Stimulated activated CD8-positive, alpha-beta memory T cell treated with anti-CD3 and anti-CD28 coated beads, Interleukin-12 subunit alpha, Interleukin-12 subunit beta, amount 100 ng/mL, for 24 hours (primary cell): ENCODE results near the gene KLHL17.
"Not testable (repeated sequence)": the region's sequence is repeated elsewhere in the genome, so short reads cannot be mapped to it uniquely, and the experiment has no call there.

Experiments used
- DNase-seq: peaks from one replicate; pipeline ENCODE4 v3.0.0-alpha.2; 2020; ENCODE audit errors: extremely low read depth

Gene KLHL17

GRCh38 chr1:936348-937264, 23.8 kb upstream of the KLHL17 start:
- DNase-seq = no peak

DNA sequence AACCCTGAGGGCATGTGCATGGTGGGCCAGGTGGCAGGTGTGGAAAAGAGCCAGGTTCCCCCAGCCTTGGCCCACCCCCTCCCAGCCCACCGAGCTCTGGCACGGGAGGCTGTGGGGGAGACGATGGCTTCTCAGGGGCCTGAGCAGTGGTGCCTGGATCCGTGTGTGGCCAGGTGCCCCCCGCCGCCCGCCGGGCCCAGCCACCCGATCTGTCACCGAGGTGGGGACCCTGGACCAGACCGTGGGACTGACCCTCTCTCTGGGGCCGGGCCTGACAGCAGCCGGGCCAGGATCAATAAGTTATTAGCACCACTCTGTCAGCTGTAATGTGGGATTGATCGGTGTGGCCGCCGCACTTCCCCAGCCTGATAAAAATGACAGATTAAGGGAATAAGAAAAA, 22.9 kb upstream of the KLHL17 start:
- no peak for DNase-seq

- DNase-seq = no peak
Observed at GRCh38 chr1:938088-938683, 22.2 kb upstream of the KLHL17 start.

- DNase-seq = no peak
Observed at GRCh38 chr1:938711-939489, 21.5 kb upstream of the KLHL17 start.

DNA sequence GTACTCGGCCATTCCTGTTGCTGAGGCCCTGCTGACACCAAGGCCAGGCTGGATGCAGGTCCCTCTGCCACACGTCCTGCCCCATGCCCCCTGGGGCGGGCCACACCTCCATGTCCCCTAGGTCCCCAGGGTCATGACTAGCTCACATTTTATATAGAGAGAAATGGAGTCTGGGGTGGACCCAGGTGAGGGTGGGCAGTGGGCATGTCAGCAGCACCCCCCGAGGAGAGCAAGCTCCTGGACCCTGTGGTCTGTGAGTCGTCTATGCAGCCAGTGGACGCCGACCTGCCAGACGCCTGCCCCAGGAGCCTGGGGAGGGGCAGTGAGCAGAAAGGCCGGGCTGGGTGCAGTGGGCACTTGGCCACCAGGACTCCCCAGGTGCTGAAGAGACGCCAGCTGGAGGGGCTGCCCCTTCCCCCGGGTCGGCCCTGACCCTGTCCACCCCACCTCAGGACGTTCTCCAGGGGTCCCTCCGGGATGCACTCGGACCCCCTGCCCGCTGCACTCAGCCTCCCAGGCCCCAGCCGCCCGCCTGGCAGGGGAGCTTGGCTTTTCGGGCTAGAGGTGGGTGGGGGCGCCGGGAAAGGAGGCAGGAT, 20.8 kb upstream of the KLHL17 start:
- no peak for DNase-seq

- no peak for DNase-seq
Observed at GRCh38 chr1:940107-941014, 20.0 kb upstream of the KLHL17 start.

- no peak for DNase-seq
Observed at GRCh38 chr1:941015-941587, 19.3 kb upstream of the KLHL17 start.

GRCh38 chr1:941588-942383, 18.6 kb upstream of the KLHL17 start:
- DNase-seq = no peak

DNA sequence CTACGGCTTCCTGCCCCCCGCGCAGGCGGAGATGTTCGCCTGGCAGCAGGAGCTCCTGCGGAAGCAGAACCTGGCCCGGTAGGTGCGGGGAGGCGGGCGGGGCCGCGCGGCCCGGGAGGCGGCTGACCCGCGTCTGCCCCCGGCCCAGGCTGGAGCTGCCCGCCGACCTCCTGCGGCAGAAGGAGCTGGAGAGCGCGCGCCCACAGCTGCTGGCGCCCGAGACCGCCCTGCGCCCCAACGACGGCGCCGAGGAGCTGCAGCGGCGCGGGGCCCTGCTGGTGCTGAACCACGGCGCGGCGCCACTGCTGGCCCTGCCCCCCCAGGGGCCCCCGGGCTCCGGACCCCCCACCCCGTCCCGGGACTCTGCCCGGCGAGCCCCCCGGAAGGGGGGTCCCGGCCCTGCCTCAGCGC, 18.0 kb upstream of the KLHL17 start:
- DNase-seq = no peak

GRCh38 chr1:942864-943533, 17.4 kb upstream of the KLHL17 start:
- DNase-seq = no peak

DNA sequence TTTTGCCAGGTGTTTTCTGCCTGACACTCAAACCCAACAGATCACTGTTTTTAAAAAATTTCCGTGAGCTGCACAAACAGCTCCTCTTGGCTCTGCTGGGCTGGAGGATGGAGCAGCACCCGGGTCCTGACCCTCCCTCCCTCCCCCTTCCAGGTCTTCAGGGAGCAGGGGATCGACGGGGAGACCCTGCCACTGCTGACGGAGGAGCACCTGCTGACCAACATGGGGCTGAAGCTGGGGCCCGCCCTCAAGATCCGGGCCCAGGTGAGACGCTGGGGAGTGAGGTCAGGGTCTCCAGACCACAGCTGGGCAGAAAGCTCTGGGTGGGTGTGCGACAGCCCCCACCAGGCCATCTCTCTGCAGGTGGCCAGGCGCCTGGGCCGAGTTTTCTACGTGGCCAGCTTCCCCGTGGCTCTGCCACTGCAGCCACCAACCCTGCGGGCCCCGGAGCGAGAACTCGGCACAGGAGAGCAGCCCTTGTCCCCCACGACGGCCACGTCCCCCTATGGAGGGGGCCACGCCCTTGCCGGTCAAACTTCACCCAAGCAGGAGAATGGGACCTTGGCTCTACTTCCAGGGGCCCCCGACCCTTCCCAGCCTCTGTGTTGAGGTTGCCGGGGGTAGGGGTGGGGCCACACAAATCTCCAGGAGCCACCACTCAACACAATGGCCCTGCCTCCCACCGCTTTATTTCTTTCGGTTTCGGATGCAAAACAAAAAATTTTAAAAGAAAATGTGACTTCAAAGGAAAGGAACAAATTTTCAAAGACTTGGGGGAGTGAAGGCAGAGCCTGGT, 16.6 kb upstream of the KLHL17 start:
- DNase-seq = no peak

GRCh38 chr1:944341-945325, 15.8 kb upstream of the KLHL17 start:
- no peak for DNase-seq

- DNase-seq = no peak
Observed at GRCh38 chr1:945688-946556, 14.5 kb upstream of the KLHL17 start.

GRCh38 chr1:946811-947210, 13.6 kb upstream of the KLHL17 start:
- not testable (repeated sequence) for DNase-seq

DNA sequence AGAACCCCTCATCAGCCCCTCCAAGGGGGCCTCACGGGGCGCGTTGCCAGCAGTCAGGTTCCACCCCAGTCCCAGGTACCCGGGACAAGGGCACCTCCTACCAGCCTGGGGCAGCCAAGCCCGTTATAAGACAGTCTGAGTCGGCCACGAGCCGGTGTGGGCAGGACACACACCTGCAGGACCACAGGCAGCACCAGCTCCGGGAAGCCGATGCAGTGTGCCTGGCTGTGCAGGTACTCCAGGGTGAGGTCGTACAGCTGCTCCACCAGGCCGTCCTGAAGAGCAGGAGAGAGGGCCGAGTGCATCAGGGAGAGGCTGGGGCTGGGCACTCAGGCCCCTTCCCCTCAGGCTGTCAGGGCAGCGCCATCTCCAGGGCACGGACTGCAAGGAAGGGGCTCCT, 12.4 kb upstream of the KLHL17 start:
- DNase-seq = no peak

- DNase-seq = no peak
Observed at GRCh38 chr1:950268-950667, 10.1 kb upstream of the KLHL17 start.
